GM10847 (cell line): ENCODE results near the gene DXO.

Experiments
- POLR2A ChIP-seq: IDR thresholded peaks from 2 replicates; pipeline ENCODE4 v1.6.1; 2011; ENCODE audit not compliant: insufficient read length; ENCODE audit errors: extremely low read depth

DXO gene

DNA sequence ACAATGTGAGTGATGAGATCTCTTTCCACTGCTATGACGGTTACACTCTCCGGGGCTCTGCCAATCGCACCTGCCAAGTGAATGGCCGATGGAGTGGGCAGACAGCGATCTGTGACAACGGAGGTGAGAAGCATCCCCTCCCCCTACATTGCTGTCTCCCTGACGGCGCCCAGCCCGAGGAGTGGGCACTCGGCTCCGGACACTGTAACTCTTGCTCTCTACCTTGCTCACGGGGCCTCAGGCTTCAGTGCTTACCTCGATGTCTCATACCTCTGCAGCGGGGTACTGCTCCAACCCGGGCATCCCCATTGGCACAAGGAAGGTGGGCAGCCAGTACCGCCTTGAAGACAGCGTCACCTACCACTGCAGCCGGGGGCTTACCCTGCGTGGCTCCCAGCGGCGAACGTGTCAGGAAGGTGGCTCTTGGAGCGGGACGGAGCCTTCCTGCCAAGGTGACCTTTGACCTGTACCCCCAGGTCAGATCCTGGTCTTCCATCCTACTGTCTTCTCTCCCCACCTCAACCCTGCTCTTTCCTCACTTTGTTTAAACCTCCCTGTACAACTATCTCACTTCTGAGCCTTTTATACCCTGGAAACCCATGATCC, 24.8 kb downstream of the DXO start:
- no peak for TF ChIP-seq POLR2A

DNA sequence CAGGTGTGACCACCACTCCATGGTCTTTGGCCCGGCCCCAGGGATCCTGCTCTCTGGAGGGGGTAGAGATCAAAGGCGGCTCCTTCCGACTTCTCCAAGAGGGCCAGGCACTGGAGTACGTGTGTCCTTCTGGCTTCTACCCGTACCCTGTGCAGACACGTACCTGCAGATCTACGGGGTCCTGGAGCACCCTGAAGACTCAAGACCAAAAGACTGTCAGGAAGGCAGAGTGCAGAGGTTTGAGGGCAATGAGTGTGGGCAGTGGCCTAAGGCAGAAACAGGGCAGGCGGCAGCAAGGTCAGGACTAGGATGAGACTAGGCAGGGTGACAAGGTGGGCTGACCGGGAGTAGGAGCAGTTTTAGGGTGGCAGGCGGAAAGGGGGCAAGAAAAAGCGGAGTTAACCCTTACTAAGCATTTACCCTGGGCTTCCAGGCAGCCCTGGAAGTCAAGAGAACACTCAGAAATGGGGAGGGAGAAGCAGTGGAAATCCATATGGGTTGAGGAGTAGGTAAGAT, 25.5 kb downstream of the DXO start:
- no peak for TF ChIP-seq POLR2A

DNA sequence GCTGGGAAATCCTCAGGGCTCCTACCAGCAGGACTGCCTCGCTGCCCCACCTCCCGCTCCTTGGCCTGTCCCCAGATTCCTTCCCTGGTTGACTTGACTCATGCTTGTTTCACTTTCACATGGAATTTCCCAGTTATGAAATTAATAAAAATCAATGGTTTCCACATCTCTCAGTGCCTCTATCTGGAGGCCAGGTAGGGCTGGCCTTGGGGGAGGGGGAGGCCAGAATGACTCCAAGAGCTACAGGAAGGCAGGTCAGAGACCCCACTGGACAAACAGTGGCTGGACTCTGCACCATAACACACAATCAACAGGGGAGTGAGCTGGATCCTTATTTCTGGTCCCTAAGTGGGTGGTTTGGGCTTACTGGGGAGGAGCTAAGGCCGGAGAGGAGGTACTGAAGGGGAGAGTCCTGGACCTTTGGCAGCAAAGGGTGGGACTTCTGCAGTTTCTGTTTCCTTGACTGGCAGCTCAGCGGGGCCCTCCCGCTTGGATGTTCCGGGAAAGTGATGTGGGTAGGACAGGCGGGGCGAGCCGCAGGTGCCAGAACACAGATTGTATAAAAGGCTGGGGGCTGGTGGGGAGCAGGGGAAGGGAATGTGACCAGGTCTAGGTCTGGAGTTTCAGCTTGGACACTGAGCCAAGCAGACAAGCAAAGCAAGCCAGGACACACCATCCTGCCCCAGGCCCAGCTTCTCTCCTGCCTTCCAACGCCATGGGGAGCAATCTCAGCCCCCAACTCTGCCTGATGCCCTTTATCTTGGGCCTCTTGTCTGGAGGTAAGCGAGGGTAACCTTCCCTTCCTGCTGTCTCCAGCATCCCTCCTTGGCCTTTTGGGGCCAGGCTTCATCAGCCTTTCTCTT, 26.2 kb downstream of the DXO start, which contains the start of gene CFB:
CFB (plus strand) TSS at position 589 of the 863 bp plus-strand sequence; CDS start at position 716, 127 bp downstream.
- TF ChIP-seq POLR2A = no peak

DNA sequence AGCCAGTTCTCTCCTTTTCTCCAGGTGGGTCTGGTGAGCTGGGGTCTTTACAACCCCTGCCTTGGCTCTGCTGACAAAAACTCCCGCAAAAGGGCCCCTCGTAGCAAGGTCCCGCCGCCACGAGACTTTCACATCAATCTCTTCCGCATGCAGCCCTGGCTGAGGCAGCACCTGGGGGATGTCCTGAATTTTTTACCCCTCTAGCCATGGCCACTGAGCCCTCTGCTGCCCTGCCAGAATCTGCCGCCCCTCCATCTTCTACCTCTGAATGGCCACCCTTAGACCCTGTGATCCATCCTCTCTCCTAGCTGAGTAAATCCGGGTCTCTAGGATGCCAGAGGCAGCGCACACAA, 26.8 kb downstream of the DXO start:
- no peak for TF ChIP-seq POLR2A

DNA sequence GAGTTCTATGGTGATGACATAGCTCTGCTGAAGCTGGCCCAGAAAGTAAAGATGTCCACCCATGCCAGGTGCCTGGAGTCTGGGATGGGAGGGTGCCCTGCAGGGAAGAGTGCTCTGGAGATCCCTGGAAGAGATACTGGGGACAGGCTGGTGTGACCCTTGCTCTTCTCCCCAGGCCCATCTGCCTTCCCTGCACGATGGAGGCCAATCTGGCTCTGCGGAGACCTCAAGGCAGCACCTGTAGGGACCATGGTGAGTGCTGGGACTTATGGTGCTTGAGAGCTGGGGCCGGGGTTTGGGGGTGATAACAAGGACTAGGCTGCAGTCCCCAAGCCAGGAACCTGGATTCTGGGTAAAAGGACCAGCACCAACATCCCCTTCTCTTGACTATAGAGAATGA, 28.2 kb downstream of the DXO start:
- TF ChIP-seq POLR2A = no peak

DNA sequence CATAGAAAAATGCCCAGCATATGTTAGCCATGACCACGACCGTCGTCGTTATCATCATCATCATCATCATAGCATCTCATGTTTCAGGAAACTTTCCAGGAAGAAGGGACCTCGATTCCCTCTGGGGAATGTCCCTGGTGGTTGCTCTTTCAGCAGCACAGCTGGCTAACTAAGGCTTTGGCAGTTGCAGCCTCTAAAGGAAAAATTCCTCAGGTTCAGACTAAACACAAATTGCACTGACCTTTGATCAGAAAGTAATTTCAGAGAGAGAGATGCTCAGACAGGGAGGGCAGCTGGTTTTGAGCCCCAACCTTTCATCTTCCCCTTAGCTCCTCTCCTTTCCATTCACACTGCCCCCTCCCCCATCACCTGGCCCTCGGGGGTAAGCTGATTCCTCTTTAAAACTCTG, 31.7 kb downstream of the DXO start:
- TF ChIP-seq POLR2A = no peak

DNA sequence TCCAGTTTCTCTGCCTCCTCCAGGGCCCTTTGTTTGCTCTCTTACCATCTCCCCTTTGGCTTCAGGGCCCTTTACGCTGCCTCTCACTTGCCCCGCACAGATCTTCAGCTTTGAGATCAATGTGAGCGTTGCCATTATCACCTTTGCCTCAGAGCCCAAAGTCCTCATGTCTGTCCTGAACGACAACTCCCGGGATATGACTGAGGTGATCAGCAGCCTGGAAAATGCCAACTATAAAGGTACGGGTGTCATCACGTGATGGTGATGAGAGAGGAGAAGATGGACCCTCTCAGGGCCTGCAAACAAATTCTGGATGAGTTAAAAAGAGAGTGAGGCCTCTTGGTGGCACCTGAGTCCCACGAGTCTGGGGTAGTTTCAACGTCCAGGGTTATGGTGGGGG, 36.1 kb downstream of the DXO start:
- no peak for TF ChIP-seq POLR2A

DNA sequence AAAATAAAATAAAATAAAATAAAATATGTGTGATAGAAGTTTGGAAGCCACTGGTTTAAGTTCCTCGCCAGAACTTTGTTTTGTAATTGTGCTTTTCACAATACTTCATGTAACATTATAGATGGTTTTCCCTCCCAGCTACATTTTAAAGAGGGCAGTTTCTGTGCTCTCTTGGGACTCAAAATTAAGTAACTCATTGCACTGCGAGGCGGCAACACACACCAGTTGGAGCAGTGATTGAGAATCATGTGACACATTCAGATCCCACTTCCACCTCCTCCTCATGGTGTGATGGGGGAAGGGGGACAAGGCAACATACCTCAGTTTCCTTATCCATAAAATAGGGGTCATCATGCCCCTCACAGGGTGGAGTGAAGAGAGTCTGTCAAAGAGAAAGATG, 36.9 kb downstream of the DXO start:
- TF ChIP-seq POLR2A = no peak

DNA sequence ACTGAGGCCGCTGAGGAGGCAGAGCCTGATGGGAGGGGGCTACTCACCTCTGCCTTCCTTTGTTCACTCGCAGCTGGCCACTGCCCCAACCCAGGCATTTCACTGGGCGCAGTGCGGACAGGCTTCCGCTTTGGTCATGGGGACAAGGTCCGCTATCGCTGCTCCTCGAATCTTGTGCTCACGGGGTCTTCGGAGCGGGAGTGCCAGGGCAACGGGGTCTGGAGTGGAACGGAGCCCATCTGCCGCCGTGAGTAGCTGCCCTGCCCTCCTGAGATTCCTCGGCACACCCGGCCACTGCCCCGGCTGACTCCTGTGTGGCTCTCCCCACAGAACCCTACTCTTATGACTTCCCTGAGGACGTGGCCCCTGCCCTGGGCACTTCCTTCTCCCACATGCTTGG, 38.4 kb downstream of the DXO start:
- TF ChIP-seq POLR2A = no peak

DNA sequence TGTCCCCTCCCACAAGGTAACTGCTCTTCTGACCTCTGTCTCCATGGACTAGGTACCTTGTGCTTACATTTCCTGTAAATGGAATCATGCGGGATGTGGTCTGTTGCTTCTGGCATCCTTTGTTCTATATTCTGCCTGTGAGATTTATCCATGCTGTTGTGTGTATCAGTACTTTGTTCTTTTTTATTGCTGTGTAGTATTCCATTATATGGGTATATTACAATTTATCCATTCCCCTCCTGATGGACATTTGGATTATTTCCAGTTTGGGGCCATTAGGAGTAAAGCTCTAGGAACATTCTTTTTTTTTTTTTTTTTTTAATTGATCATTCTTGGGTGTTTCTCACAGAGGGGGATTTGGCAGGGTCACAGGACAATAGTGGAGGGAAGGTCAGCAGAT, 41.0 kb downstream of the DXO start:
- TF ChIP-seq POLR2A = no peak

DNA sequence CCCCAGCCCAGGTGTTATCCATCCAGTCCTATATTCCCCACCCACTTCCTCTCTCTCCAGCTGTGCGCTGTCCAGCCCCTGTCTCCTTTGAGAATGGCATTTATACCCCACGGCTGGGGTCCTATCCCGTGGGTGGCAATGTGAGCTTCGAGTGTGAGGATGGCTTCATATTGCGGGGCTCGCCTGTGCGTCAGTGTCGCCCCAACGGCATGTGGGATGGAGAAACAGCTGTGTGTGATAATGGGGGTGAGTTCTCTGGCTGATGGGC, 43.3 kb downstream of the DXO start:
- TF ChIP-seq POLR2A = no peak

DNA sequence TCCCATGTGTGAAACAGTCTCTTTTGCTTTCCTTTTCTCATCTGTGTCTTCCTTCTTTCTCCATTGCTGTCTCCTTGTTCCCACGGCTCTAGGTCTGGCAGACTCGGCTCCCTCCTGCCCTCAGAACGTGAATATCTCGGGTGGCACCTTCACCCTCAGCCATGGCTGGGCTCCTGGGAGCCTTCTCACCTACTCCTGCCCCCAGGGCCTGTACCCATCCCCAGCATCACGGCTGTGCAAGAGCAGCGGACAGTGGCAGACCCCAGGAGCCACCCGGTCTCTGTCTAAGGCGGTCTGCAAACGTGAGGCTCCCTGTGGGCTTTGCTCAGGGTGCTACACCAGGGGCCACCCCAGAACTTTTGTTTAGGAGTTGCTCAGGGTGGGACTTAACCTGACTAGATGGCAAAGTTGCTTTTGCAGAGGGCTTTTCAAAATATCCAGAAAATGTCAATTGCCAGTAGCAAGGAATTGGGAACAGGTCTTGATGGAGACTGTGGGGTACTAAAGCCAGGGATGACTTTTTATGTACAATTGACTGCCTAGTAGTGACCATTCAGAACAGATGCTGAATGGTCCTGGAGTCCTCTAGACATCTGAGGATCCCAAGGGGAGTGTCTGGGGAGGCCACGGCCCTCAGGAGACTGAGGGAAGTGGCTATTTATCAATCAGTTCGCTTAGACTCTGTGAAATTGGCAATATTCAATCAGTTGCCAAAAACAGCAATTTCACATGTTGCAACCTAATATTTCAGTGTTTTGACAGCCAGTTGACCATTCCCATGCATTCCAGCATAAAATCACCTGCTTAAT, 43.9 kb downstream of the DXO start:
- no peak for TF ChIP-seq POLR2A

DNA sequence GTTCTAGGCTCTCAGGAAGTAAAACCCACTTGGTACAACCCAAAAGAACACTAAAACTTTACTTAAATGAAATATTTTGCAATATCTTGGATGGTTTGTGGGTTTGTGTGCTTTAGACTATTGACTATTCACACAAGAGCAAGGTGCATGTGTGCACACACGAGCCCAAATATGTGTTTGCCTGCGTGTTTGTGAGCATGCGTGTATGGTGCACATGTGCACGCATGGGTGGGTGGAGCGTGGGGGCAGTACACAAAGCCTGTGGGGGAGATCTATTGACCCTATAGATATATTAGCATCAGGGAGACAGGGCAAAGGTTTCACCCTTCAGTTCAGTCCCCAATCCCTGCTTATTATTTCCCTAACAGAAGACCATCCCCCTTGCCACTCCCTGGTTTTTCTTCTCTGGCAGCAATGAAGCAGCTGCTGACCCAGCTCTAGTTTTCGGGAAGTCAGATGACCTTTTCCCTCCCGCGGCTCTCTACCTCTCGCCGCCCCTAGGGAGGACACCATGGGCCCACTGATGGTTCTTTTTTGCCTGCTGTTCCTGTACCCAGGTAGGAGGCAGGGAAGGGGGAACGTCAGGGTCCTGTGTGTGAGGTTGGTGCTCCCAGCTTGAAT, 44.6 kb downstream of the DXO start, which contains the start of gene C2:
C2 (plus strand) TSS at position 476 of the 621 bp plus-strand sequence; CDS start at position 512, 36 bp downstream.
- no peak for TF ChIP-seq POLR2A

DNA sequence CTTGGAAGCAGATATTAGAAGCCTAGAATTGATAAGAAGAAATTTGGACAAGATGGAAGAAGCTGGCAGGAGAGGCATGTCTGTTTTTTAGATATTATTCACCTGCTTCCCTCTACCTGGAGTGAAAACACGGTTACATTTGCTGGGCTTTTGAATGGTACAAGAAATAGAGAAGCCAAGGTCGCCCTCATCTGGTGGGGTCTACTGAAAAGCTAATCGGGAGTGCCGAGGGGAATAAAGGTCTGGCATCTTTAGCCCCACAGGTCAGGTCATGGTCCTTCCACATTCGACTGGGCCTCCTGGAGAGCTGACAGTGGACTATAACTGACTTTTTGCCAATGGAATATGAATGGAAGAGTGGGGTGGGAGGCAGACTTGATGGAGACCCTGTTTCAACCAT, 49.0 kb downstream of the DXO start:
- no peak for TF ChIP-seq POLR2A

DNA sequence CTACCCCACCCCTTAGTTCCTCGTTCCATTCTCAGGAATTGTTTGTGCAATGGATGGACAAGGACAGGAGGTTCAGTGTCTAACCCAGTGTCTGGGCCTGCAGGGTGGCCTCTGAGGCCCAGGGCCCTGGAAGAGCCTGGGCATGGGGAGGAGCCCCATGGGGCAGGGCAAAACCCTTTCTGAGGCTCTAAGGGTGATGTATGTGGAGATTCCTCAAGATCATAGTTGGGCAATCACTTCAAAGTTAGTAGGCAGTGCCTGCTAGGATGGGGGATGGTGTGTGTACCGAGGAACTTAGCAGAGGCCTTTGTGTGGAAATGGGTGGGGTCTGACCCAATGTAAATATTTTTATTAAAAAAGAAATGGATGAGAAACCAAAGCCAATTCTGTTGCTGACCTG, 51.1 kb downstream of the DXO start:
- no peak for TF ChIP-seq POLR2A
